Activated T-helper 2 cell treated with anti-CD3 and anti-CD28 coated beads, Interferon-gamma antibody, Interleukin-2, Interleukin-4, amounts not matched to agents 10 μg/mL and 5 μg/mL and 100 μg/mL, durations not matched to agents 14 hours and 24 hours and 36 hours (primary cell): Measurements from ENCODE around the gene CTNNA2. TPM values are rescaled to one million over a fixed set of nuclear protein-coding genes. Genes with fewer than 3 reads are reported as not detected.

Experiments
- DNase-seq: peaks from one replicate; pipeline ENCODE4 v3.0.0; 2021; ENCODE audit warnings: low spot score
- H3K27ac Mint-ChIP-seq: one replicate; pipeline ENCODE4 v1.8.0; 2021; ENCODE audit warnings: mixed read lengths
- H3K27me3 Mint-ChIP-seq: one replicate; pipeline ENCODE4 v1.8.0; 2021; ENCODE audit warnings: low read depth, mixed read lengths
- H3K36me3 Mint-ChIP-seq: one replicate; pipeline ENCODE4 v1.8.0; 2021; ENCODE audit warnings: low read depth, mixed read lengths
- H3K4me1 Mint-ChIP-seq: one replicate; pipeline ENCODE4 v1.8.0; 2021; ENCODE audit warnings: low read depth, mixed read lengths
- H3K4me3 Mint-ChIP-seq: one replicate; pipeline ENCODE4 v1.8.0; 2021; ENCODE audit warnings: low read depth, mild to moderate bottlenecking, moderate library complexity, mixed read lengths
- H3K9me3 Mint-ChIP-seq: one replicate; pipeline ENCODE4 v1.8.0; 2021; ENCODE audit warnings: mixed read lengths
- intact Hi-C: fragments of 100-400 bp; cut with micrococcal nuclease; formaldehyde crosslinking; loops from one replicate; pipeline ENCODE4 v1.15.1; 2023
- total RNA-seq: library from RNA; stranded (reverse); gene quantifications from 2 replicates; pipeline ENCODE4 v1.2.3, GENCODE V29; 2022

Gene CTNNA2
- total RNA-seq, 1 donor from 2014 or later = not detected

- no peaks in the 10 kb centered on the region for H3K27me3 Mint-ChIP-seq
- no peak for DNase-seq
- no peak overlapping the region for H3K4me3 Mint-ChIP-seq
- H3K4me1 Mint-ChIP-seq = no peaks in the 10 kb centered on the region
- no peak overlapping the region for H3K27ac Mint-ChIP-seq
- peaks cover 25% of the 10 kb centered on the region for H3K9me3 Mint-ChIP-seq
- H3K36me3 Mint-ChIP-seq = no peaks in the 10 kb centered on the region
- intact Hi-C loops = no loop called here
Measured at GRCh38 chr2:80482276-80482675, 969.4 kb downstream of the CTNNA2 start.

DNA sequence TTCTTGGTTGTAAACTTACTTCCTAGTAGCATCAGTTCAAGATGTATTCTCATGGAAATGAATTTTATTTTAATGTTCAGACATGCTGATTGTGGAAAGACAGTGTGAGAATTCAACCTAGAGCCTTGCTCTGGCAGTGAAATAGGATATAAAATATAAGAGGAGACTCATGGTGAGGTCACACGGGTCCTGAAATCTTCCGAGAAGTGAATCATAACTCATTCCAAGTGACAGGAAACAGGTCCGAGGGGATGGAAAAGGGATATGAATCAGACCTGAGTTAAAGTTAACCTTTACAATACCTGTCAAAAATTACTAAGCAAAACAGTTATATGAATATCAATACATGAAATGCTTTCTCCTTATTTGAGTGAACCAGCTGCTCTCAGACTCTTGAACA lies 976.9 kb downstream of the CTNNA2 start:
- H3K27me3 Mint-ChIP-seq = no peaks in the 10 kb centered on the region
- H3K4me1 Mint-ChIP-seq = no peaks in the 10 kb centered on the region
- no peaks in the 10 kb centered on the region for H3K36me3 Mint-ChIP-seq
- peaks cover 11% of the 10 kb centered on the region for H3K9me3 Mint-ChIP-seq
- H3K4me3 Mint-ChIP-seq = no peak overlapping the region
- no peak overlapping the region for H3K27ac Mint-ChIP-seq
- no peak for DNase-seq
- intact Hi-C loops = no loop called here

GRCh38 chr2:80490964-80491363 lies 978.1 kb downstream of the CTNNA2 start:
- no peak overlapping the region for H3K4me3 Mint-ChIP-seq
- peaks cover 15% of the 10 kb centered on the region for H3K9me3 Mint-ChIP-seq
- intact Hi-C loops = no loop called here
- H3K27me3 Mint-ChIP-seq = no peaks in the 10 kb centered on the region
- no peaks in the 10 kb centered on the region for H3K4me1 Mint-ChIP-seq
- H3K27ac Mint-ChIP-seq = no peak overlapping the region
- H3K36me3 Mint-ChIP-seq = no peaks in the 10 kb centered on the region
- no peak for DNase-seq

DNA sequence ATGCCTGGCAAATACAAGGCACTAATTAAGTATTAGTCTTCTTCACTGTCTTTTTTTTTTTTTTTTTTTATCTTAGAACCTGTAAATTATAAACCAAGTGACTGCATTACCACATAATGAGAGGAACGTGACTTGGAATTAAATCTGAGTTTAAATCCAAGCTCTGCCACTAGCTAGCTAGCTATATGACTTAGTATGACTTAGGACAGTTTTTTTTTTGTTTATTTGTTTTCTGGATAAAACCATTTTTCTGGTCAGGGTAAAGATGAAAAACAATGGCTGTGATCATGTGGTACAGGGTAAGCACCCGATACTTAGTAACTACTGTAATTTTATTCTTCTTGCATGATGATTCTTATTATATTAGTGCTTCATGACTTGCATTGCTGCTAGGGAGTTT lies 983.5 kb downstream of the CTNNA2 start:
- no peak overlapping the region for H3K27ac Mint-ChIP-seq

DNA sequence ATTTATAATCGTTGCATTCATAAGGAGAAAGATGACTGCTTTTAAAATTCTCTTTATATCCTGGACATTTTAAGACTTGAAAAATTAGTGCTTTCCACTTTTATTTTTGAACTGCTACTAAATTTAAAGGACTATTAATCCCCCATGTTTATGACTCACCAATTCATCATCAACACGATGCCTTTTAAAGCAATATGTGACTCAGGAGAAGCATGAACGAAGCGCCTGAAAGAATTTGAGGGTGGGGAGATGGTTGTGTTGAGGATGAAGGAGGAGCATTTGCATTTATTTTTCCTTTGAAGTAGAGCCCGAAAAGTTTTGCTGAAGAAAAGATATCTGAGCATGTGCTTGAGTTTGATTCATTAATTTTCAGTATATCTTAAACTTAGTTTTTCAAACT lies 983.9 kb downstream of the CTNNA2 start:
- no peak overlapping the region for H3K4me3 Mint-ChIP-seq
- H3K4me1 Mint-ChIP-seq = no peaks in the 10 kb centered on the region
- intact Hi-C loops = no loop called here
- no peaks in the 10 kb centered on the region for H3K36me3 Mint-ChIP-seq
- H3K27me3 Mint-ChIP-seq = no peaks in the 10 kb centered on the region
- peaks cover 22% of the 10 kb centered on the region for H3K9me3 Mint-ChIP-seq
- no peak for DNase-seq
- no peak overlapping the region for H3K27ac Mint-ChIP-seq

More for the DNA sequence above, 983.5 kb downstream of the CTNNA2 start:
- Mint-ChIP-seq H3K27me3 (no peaks in the 10 kb centered on the region), H3K4me3 (no peak overlapping the region), H3K9me3 (peaks cover 22% of the 10 kb centered on the region), H3K36me3 (no peaks in the 10 kb centered on the region), H3K4me1 (no peaks in the 10 kb centered on the region)
- intact Hi-C loops = no loop called here
- DNase-seq = no peak

GRCh38 chr2:80499095-80499494 lies 986.2 kb downstream of the CTNNA2 start:
- Mint-ChIP-seq H3K4me3 (no peak overlapping the region), H3K27me3 (no peaks in the 10 kb centered on the region), H3K27ac (no peak overlapping the region), H3K36me3 (no peaks in the 10 kb centered on the region), H3K4me1 (no peaks in the 10 kb centered on the region), H3K9me3 (peaks cover 17% of the 10 kb centered on the region)
- intact Hi-C loops = no loop called here
- DNase-seq = no peak

DNA sequence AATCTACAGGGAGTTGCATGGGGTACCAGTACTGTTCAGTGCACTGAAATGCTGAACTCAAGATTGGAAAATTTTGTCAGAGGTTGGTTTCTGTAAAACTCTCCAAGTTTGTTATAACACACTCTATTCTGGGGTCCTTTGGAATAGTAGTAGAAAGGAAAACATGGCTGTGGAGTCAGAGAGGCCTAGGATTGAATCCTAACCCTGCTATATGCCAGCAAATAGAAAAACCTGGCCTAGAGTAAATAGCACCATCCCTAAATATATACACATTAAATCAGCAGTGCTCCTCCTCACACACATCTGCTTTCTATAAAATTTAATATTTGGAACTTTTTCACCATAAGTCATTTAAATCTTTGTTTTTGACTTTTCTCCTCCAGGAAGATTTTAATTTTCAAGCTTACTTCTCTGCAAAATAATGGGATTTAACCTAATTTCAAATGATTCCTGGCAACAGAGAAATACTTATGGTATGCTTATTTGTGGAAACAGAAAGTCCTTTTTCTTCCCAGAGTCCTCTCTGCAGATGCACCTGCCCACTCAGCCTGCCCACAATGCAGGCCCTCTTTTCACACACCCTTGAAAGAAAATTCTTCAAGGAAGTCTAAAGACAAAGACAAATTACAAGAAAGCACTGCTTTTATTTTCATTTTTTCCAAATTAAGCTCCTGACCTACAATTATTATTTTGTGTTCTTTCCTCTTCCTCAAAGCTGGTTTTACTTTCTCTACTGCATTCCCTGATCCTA lies 989.2 kb downstream of the CTNNA2 start:
- intact Hi-C loops = no loop called here
- Mint-ChIP-seq H3K9me3 (peaks cover 14% of the 10 kb centered on the region), H3K27me3 (no peaks in the 10 kb centered on the region), H3K4me1 (no peaks in the 10 kb centered on the region), H3K27ac (no peak overlapping the region), H3K36me3 (no peaks in the 10 kb centered on the region), H3K4me3 (no peak overlapping the region)
- no peak for DNase-seq

GRCh38 chr2:80506563-80506962 lies 993.7 kb downstream of the CTNNA2 start:
- Mint-ChIP-seq H3K27me3 (no peaks in the 10 kb centered on the region), H3K4me3 (no peak overlapping the region), H3K27ac (no peak overlapping the region), H3K36me3 (no peaks in the 10 kb centered on the region), H3K9me3 (peaks cover 26% of the 10 kb centered on the region), H3K4me1 (no peaks in the 10 kb centered on the region)
- intact Hi-C loops = no loop called here
- DNase-seq = no peak

- Mint-ChIP-seq H3K27me3 (no peaks in the 10 kb centered on the region), H3K9me3 (peaks cover 30% of the 10 kb centered on the region), H3K4me1 (no peaks in the 10 kb centered on the region), H3K36me3 (no peaks in the 10 kb centered on the region), H3K27ac (no peak overlapping the region), H3K4me3 (no peak overlapping the region)
- intact Hi-C loops = no loop called here
- no peak for DNase-seq
Measured at GRCh38 chr2:80510716-80511115, 997.9 kb downstream of the CTNNA2 start.

DNA sequence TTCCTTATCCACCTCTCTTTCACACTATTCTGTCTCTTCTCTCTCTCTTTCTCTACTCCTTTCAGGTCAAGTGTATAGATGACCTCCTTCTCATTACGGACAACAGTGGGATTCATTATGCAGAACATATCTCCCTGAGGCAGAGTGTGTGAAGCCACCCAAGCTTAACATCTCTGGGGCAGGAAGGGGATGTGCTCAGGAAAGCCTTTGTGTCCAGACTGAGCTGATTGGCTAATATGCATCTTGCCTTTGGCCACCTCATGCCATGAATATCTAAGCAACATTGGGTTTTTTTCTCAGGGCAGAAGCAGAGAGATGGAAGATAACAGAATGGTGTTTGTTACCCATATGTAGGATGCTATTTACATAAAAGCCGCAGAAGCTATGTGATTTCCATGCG lies 1003.1 kb downstream of the CTNNA2 start:
- Mint-ChIP-seq H3K27ac (no peak overlapping the region), H3K36me3 (no peaks in the 10 kb centered on the region), H3K9me3 (peaks cover 19% of the 10 kb centered on the region), H3K4me1 (no peaks in the 10 kb centered on the region), H3K4me3 (no peak overlapping the region), H3K27me3 (no peaks in the 10 kb centered on the region)
- intact Hi-C loops = no loop called here
- DNase-seq = no peak

GRCh38 chr2:80517316-80517715 lies 1004.5 kb downstream of the CTNNA2 start:
- DNase-seq = no peak
- Mint-ChIP-seq H3K4me1 (no peaks in the 10 kb centered on the region), H3K27me3 (no peaks in the 10 kb centered on the region), H3K36me3 (no peaks in the 10 kb centered on the region), H3K27ac (no peak overlapping the region), H3K4me3 (no peak overlapping the region), H3K9me3 (peaks cover 19% of the 10 kb centered on the region)
- intact Hi-C loops = no loop called here

DNA sequence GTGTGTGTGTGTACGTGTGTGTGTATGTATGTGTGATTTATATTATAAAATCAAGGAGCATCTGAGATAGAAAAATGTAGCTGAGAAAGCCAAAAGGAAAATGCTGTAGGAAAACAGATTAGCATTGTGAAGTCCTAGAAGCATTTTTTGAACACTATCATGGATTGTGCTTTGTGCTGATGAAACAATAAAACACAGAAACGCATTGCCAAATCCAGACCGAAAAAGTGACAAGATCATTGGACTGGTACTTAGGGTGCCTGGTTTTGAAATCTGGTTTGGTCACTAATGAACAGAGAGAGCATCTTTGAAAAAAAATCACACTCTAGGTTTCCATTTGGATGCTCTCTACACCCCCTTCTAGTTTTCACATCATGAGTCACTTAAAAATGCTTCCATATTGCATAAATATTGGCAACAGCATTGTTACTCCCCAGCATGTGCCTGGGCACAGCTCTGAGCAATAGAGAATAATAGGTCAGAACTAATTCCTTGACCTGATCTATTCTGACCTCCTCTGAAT lies 1006.3 kb downstream of the CTNNA2 start:
- no peaks in the 10 kb centered on the region for H3K36me3 Mint-ChIP-seq
- no peak overlapping the region for H3K27ac Mint-ChIP-seq
- peaks cover 10% of the 10 kb centered on the region for H3K9me3 Mint-ChIP-seq
- no peak for DNase-seq
- intact Hi-C loops = no loop called here
- no peak overlapping the region for H3K4me3 Mint-ChIP-seq
- H3K27me3 Mint-ChIP-seq = no peaks in the 10 kb centered on the region
- no peaks in the 10 kb centered on the region for H3K4me1 Mint-ChIP-seq

- H3K4me3 Mint-ChIP-seq = no peak overlapping the region
- peaks cover 10% of the 10 kb centered on the region for H3K9me3 Mint-ChIP-seq
- no peak for DNase-seq
- H3K27me3 Mint-ChIP-seq = no peaks in the 10 kb centered on the region
- intact Hi-C loops = no loop called here
- H3K27ac Mint-ChIP-seq = no peak overlapping the region
- H3K4me1 Mint-ChIP-seq = no peaks in the 10 kb centered on the region
- no peaks in the 10 kb centered on the region for H3K36me3 Mint-ChIP-seq
Measured at GRCh38 chr2:80519699-80520291, 1006.9 kb downstream of the CTNNA2 start.
